ENCODE data around the gene BMP2K. TPM values are rescaled to one million over a fixed set of nuclear protein-coding genes. Genes with fewer than 3 reads are reported as not detected.

BMP2K gene
- total and polyA plus RNA-seq, 2 of the 8 experiments (the other 6 are each of a cell fraction or from before 2014, with no cell fraction given), result 15.6 to 24.1 TPM

- no peak for TF ChIP-seq HDAC2 (IDR thresholded peaks at IDR 0.05; ENCODE audit: borderline replicate concordance in 1 of 2, low read depth in 2 of 2, low read length in 2 of 2)
- TF ChIP-seq CHD2 (IDR thresholded peaks at IDR 0.05; ENCODE audit: low read length), result no peak
Observed at GRCh38 chr4:78953231-78953630, 177.1 kb downstream of the BMP2K start (continued).
